ENCODE results near the gene HTR3B.
"Not testable (repeated sequence)": the region's sequence is repeated elsewhere in the genome, so short reads cannot be mapped to it uniquely, and the experiment has no call there.

The HTR3B gene, protein sequence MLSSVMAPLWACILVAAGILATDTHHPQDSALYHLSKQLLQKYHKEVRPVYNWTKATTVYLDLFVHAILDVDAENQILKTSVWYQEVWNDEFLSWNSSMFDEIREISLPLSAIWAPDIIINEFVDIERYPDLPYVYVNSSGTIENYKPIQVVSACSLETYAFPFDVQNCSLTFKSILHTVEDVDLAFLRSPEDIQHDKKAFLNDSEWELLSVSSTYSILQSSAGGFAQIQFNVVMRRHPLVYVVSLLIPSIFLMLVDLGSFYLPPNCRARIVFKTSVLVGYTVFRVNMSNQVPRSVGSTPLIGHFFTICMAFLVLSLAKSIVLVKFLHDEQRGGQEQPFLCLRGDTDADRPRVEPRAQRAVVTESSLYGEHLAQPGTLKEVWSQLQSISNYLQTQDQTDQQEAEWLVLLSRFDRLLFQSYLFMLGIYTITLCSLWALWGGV

DNA sequence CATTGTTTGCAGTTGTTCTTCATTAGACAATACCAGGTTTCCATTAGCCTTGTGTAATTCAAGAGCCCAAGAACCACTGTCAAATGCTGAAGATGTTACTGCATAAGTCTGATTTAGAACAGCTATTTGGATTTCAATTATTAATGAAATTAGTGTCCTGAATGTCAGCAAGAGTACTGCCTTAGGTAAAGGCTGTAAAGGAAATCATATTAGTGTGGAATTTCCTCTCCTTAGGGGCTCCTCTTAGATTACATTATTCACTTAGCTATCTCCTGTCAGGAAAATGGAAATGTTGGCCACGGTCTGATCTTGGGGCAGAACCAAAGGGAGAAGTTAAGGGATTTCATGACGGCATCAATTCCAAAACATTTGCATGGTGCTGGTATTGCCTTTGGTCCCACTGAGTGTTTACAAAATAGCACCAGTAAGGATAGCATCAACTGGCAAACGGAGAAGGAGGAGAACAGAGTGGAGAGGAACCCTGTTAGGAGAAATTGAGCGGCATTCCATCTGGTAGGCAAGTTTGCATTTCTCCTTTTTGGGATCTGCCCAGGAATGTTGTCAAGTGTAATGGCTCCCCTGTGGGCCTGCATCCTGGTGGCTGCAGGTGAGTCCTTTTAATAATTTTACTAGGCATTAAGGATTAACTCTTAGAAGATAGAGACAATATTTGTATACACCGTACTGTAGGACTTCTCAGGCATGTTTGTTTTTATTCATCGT lies at the start of gene HTR3B:
HTR3B (plus strand) TSS at position 418 of the 723 bp plus-strand sequence; CDS start at position 556, 138 bp downstream.
- no peak for FAIRE-seq

DNA sequence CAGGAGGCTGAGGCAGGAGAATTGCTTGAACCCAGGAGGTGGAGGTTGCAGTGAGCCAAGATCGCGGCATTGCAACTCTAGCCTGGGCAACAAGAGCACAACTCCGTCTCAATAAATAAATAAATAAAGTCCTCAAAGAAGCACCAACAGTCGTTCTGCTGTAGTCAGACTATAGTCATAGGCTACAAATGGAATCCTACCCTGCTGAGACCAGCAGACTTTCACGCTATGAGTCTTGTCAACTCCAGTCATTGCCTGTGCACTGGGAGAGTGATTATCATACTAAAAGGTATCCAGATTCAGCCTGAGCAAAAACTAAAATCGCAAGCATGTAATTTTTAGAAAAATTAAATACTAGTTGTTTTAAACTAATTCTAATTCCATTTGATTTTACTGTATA lies 48.8 kb upstream of the HTR3B start:
- no peak for FAIRE-seq

DNA sequence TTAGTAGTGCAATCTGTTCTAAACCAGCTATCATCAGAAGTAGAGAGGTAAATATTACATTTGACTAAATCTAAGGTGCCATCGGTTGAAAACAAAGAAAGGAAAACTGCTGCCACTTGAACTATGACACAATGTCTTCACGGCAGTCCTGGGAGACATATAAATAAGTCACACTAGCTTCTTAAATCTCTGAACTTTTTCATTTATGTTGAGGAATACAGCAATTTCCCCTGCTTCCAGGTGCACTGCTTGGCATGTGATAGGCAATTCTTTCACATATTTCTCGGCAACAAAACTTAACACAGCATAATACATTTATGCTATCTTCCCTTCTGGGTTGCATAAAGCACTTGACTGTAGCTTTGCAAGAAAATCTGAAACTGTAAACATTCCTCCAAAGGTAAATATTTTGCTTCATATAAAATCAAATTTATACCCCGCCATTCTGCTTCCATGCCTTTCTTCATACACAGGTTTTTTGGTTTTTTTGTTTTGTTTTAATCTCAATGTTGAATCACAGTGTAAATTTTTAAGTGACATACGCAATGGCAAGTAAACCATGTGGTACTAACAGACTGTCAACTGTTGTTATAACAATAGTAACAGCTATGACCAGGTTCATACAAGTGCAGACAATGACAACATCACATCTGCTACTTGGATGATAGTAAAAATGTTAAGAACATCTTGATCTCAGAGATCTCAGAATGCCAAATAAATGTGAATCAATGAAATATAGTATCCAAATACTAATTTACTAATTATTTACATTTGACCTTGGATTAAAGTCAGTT lies 47.4 kb upstream of the HTR3B start:
- no peak for FAIRE-seq

DNA sequence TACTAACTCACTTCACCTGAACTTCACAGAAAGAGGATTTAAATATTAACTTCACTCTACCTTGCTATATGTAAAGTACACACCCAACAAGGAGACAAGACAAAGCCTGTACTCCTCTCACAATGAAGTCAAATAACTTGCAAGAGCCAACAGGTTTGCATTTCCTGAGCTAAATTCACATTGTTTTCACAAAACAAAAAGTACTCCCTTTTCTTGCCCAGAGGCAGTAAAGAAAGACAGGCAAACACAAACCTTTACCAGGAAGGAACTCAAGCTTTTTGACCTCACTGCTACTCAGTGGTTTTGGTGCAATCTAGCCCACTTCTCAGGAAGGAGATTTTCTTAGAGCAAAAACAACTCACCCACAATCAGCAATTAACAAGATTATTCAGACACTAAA lies 44.9 kb upstream of the HTR3B start:
- no peak for FAIRE-seq

DNA sequence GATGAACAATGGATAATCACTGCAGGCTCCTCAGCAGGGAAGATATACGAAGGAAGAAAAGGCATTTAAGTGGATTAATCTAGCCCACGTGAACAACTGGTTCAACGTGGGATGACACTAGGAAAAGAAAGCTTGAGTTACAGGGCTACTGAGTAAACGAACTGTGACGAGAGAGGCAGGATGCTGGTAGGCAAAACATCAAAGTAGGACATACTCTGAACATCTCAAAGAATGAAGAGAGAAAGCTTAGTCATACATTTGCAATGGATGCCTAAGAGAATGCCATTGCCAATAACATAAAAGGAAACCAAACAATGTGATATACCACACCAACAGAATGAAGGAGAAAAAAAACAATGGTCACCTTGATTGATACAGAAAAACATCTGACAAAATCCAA lies 42.2 kb upstream of the HTR3B start:
- FAIRE-seq = no peak

DNA sequence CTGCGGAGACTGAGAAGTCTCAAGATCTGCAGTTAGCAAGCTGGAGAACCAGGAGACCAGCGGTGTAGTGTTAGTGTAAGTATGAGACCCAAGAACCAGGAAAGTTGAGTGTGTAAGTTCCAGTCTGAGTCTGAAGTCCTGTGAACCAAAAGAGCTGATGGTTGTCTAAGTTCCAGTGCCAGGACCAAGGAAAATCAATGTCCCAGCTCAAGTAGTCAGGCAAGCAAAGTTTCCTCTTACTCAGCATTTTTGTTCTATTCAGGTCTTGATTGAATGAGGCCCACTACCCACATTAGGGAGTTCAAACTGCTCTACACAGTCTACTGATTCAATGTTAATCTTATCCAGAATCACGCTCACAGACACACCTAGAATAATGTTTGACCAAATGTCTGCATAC lies 40.2 kb upstream of the HTR3B start:
- FAIRE-seq = no peak

DNA sequence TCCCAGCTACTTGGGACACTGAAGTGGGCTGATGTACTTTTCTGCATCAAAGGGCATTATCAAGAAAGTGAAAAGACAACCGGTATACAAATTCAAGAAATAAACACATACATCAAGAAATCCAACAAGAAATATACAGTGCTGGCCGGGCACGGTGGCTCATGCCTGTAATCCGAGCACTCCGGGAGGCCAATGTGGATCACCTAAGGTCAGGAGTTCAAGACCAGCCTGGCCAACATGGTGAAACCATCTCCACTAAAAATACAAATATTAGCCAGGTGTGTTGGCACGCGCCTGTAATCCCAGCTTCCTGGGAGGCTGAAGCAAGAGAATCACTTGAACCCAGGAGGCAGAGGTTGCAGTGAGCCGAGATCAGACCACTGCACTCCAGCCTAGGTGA lies 38.7 kb upstream of the HTR3B start:
- no peak for FAIRE-seq

DNA sequence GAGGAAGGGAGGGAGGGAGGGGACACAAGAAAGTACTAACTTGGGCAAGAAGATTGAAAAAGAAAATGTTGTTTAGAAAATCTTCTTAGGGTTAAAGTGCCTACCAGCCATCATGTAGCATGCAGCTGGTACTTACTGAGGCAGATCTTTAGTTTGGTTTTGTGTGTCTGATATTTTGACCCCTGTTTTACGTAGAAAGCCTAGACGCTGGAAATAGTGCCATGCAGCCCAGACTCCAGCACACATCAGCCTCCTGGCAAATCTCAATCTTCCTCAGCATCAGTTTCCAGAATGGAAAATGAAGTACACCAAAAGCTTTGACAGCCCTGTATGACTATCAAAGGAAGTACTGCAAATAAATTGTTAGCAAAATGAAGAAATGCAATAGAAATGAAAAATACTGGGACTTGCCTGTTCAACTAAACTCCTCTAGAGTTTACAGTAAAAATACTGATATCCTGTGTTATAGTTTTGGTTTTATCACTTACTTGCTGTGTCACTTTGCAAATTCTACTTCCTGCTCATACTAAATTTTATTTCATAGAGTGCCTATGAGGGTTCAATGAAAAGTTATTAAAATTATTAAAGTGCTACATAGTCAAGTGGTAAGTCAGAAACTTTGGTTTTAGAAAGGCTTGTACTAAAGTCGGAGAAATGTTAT lies 36.6 kb upstream of the HTR3B start:
- FAIRE-seq = no peak

DNA sequence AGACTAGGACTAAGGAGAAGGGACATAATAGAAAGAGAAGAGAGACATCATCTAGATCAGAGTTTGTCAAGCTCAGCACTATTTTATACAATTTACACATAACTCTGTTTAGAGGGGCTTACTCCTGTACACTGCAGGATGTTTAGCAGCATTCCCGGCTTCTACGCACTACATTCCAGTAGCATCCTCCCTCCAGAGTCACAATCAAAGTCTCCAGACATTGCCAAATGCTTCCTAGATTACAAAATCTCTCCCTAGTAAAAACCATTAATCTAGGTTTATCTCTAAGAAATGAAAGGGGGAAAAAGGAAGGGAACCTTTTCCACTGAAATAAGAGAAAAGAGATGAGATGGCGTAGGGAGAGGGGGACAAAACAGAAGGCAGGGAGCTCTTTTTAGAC lies 33.3 kb upstream of the HTR3B start:
- FAIRE-seq = no peak

DNA sequence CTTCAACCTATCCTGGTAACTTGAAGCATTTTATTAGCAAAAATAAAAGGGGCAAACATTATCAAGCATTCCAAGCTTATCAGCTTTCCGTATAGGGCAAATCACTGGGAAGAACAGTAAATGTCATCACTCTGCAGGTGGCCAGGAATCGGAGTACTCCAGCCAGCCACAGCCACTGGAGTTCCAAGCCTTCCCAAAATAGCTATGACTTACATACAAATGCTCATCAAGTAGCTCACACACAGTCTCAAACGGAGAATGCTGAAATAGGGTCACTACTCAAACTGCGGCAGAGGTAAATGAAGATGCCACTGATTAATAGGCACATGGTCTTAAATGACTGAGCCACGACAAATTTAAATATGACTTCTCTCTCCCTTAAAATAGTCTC lies 31.4 kb upstream of the HTR3B start:
- no peak for FAIRE-seq

DNA sequence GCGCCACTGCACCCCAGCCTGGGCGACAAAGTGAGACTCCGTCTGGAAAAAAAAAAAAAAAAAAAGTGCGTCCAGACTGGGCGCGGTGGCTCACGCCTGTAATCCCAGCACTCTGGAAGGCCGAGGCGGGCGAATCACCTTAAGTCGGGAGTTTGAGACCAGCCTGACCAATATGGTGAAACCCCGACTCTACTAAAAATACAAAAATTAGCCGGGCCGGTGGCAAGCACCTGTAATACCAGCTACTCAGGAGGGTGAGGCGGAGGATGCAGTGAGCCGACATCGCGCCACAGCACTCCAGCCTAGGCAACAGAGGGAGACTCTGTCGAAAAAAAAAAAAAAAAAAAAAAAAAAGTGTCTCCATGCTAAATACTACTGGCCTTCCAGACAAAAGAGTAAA lies 30.5 kb upstream of the HTR3B start:
- no peak for FAIRE-seq

DNA sequence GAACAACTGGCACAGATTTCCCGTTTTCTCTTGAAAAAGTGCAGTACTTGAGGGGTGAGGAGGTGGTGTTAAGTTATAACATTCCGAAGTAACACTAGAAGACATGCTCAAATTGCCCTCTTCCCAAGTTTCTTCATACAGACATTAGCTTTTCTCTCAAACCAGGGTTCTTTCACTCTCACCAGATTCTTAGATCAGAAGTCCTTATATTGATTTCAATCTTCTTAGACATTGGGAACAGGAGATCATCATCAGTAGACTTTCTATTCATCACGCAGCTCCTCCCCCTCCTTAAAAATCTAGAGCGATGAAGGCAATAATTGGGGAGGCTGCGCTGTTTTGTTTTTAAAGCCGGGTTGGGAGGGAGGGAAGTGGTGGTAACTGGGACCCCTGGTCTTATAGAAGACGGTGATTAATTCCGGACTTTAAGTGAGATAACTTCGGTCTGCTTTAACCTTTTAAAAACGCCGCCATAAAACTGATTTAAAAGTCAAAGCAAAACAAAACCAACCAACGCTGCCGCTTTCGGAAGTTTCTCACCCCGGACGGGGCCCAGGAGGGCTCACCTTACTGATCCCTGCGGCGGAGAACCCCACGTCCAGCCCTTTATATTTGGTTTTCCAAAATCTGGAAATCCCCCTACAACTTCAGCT lies 29.9 kb upstream of the HTR3B start:
- FAIRE-seq = no peak

DNA sequence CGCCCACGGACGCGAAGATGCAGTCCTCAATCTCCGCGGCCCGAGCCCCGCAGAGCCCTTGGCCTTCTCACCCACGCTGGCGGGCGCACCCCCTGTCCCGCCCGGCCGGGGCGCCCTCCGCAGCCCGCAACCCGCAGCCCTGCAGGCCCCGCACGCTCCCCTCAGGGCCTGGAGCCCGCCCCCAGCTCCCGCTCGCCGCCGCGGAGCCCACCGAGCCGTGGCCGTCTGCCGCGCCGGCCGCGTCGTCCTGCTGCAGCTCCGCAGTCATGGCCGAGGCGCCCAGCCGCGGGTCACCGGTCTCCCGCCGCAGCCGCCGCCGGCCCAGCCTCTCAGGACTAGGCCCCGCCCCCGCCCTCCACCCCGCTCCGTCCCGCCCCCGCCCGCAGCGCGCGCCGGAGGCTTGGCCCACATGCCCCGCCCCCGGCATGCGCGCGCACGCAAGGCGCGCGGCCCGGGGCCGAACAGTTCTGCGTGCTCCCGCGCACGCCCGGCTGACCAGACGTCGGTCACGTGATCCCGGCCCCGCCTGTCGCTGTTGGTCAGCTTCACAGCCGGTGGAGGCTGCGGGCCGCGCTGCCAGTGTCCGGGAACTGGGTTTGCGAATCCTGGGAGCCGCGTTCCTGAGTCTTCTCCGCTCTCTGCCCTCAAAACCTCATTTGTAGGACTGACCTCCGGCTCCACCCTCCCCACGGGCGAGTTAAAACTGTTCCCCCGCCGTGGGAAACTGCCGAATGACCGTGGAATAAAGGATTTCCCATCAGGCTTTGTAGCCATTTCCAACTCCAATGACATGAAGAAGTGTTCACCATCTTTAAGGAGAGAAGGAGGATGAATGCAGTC lies 29.1 kb upstream of the HTR3B start, which contains the start of gene USP28:
USP28 (minus strand) TSS at position 339 of the 840 bp plus-strand sequence; CDS start at position 268, 71 bp downstream.
- FAIRE-seq = no peak

DNA sequence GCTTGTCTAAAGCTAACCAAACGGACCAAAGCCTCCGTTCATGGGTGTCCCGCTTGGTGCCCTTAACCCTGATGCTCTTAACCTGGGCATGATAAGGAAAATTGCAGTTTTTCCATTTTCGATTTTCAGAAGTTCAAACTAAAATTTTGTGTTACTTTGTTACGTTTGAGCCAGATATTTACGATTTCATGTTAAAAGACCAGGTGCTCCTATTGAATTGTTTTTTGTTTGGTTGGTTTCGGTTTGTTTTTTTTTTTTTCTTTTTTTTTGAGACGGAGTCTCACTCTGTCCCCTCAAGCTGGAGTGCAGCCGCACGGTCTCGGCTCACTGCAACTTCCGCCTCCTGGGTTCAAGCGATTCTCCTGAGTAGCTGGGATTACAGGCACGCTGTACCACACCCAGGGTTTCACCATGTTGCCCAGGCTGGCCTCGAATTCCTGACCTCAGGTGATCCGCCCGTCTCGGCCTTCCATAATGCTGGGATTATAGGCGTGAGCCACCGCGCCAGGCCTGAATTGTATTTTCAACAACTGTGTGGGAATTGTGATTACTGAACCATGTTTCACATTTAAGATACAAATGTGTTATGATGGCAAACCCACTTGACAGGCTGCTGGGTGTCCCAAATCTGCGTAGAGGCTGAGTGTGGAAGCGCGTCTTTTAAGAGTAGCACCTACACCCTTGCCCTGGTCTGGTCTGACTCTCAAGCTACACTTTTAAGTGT lies 28.4 kb upstream of the HTR3B start:
- no peak for FAIRE-seq

DNA sequence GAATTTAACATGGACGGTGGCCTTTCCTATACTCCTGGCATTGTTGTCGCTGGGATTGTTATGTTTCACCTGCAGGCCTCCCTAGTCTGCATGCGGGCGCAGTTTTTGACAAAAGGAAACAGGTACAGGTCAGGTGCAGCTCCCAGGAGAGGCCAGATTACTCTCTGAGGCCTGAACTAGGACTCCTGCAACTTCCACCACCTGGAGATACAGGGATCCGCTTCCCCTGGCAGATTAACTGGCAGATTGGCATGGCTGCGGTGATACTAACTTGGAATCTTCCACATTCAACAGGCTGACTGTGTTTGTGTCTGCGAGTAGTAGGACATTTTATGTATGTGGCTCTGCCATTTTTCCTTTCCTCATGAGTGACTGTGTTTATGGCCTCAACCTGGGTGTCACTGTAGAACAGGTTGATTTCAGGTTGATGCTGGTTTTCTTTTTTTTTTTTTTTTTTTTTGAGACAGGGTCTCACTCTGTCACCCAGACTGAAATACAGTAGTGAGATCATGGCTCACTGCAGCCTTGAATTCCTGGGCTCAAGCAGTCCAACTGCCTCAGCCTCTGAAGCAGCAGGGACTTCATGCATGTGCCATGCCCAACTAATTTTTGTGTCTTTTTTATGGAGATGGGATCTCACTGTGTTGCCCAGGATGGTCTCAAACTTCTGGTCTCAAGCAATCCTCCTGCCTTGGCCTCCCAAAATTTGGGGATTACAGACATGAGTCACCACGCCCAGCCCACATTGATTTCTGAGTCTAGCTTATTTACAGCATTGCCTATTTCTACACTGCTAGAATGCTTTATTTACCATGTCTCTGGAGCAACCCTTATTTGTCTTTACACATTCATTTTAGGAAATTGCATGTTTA lies 27.6 kb upstream of the HTR3B start:
- FAIRE-seq = no peak

DNA sequence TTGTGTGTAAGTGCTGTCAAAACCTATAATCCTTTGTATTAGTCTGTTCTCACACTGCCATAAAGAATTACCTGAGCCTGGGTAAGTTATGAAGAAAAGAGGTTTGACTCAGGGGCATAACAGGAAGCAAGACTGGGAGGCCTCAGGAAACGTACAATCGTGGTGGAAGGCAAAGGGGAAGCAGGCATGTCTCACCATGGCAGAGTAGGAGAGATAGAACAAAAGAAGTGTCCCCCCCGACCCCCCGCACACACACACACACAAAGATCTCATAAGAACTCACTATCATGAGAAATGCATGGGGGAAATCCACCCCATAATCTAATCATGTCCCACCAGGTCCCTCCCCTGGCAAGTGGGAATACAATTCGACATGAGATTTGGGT lies 26.9 kb upstream of the HTR3B start:
- no peak for FAIRE-seq

DNA sequence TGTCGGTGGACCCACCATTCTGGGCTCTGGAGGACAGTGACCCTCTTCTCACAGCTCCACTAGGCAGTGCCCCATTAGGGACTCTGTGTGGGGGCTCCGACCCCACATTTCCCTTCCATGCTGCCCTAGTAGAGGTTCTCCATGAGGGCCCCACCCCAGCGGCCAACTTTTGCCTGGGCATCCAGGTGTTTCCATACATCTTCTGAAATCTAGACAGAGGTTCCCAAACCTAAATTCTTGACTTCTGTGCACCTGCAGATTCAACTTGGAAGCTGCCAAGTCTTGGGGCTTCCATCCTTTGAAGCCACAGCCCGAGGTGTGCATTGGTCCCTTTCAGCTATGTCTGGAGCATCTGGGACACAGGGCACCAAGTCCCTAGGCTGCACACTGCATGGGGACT lies 25.1 kb upstream of the HTR3B start:
- not testable (repeated sequence) for FAIRE-seq

DNA sequence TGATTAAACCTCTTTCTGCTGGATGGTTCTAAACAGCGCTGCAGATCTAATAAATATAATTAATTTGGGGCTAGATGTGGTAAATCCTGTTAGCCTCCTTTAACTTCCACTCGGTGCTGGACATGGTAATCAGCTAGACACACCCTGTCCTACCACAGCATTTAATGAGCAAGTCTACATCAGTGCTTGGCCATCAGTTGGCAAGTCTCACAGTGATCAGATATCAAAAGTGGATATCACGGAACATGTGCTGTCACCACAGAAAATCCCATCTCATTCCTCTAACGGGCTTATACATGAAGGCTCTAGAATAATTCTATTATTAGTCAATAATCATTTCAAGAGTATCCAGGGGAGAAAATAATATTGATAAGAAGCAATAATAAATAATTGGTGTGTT lies 23.6 kb upstream of the HTR3B start:
- no peak for FAIRE-seq

DNA sequence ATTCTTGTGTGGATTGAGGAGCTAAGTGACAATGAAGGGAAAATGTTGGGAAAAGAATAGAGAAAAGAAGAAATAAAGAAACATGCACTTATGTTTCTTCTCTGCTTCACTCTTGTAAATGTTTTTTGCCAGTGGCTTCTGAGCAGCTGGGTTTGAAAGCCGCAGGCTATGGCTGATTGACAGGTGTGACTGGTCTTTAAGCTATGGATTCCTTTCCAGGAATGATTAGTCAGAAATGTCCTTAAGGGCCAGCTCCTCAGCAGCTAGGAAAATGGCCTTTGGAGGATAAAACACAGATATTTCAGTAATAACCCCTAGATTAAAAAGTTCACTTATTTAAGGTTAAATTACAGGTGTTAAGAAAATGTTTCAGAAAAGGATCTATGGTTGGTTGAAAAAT lies 22.7 kb upstream of the HTR3B start:
- no peak for FAIRE-seq

DNA sequence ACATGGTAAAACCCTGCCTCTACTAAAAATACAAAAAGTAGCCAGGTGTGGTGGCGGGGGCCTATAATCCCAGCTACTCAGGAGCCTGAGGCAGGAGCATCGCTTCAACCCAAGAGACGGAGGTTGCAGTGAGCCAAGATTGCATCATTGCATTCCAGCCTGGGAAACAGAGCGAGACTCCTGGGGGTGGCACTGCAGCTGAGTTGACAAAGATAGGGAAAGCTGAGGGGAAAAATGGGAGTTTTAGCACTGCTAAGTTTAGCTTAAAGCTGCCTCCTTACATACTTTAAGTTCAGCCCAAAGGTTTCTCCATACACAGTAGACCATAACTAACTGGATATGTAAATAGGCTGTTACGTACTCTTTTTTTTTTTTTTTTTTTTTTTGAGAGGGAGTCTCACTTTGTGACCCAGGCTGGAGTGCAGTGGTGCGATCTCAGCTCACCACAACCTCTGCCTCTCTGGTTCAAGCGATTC lies 20.2 kb upstream of the HTR3B start:
- FAIRE-seq = no peak
